Panc1 (cell line): ENCODE results near the gene CACNA2D4.

Experiments
- CTCF ChIP-seq: fragments of 450-650 bp; IDR thresholded peaks from 2 replicates; pipeline ENCODE4 v1.5.1; 2017; ENCODE audit warnings: mild to moderate bottlenecking
- POLR2AphosphoS5 ChIP-seq: IDR thresholded peaks from 2 replicates; pipeline ENCODE4 v1.6.1; 2012; ENCODE audit warnings: mild to moderate bottlenecking, low read depth, low read length, moderate library complexity
- TF ChIP-seq, protein P1 (sequence below), 2 experiments: IDR thresholded peaks; 2 replicates each; pipeline ENCODE4 v1.6.1; 2011 to 2012; ENCODE audit warnings: low read depth in 2 of 2, control low read depth in 1 of 2, low read length in 1 of 2, mild to moderate bottlenecking in 1 of 2, moderate library complexity in 1 of 2; ENCODE audit not compliant: insufficient read depth in 1 of 2

DNA sequence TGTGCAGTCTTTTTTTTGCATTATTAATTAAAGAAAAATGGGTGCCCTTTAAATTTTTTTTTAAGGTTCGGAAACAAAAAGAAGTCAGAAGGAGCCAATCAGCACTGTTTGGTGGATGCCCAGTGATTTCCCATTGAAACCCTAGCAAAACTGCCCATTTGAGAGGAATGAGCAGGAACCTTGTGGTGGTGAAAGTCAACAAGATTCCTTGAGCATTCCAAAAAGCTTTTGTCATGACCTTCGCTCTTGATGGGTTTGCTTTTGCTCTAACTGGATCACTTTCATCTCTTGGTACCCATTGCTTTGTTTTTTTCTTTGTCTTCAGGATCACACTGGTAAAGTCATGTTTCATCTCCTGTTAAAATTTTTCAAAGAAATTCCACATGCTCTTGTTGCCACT lies 173.5 kb downstream of the CACNA2D4 start:
- TF ChIP-seq, protein P1, sequence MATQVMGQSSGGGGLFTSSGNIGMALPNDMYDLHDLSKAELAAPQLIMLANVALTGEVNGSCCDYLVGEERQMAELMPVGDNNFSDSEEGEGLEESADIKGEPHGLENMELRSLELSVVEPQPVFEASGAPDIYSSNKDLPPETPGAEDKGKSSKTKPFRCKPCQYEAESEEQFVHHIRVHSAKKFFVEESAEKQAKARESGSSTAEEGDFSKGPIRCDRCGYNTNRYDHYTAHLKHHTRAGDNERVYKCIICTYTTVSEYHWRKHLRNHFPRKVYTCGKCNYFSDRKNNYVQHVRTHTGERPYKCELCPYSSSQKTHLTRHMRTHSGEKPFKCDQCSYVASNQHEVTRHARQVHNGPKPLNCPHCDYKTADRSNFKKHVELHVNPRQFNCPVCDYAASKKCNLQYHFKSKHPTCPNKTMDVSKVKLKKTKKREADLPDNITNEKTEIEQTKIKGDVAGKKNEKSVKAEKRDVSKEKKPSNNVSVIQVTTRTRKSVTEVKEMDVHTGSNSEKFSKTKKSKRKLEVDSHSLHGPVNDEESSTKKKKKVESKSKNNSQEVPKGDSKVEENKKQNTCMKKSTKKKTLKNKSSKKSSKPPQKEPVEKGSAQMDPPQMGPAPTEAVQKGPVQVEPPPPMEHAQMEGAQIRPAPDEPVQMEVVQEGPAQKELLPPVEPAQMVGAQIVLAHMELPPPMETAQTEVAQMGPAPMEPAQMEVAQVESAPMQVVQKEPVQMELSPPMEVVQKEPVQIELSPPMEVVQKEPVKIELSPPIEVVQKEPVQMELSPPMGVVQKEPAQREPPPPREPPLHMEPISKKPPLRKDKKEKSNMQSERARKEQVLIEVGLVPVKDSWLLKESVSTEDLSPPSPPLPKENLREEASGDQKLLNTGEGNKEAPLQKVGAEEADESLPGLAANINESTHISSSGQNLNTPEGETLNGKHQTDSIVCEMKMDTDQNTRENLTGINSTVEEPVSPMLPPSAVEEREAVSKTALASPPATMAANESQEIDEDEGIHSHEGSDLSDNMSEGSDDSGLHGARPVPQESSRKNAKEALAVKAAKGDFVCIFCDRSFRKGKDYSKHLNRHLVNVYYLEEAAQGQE (IDR thresholded peaks at IDR 0.05; ENCODE audit: insufficient read depth in 1 of 2, low read depth in 2 of 2, low read length in 1 of 2) = no peak
- no peak for TF ChIP-seq POLR2AphosphoS5
- TF ChIP-seq CTCF = no peak
